ENCODE measurements around the gene HEY2.

Gene HEY2

GRCh38 chr6:125779924-125780539 is 30.6 kb downstream of the HEY2 start:
- TF ChIP-seq TAF1 (IDR thresholded peaks at IDR 0.05; ENCODE audit: borderline replicate concordance, low read depth, low read length), result no peak
- TF ChIP-seq POLR2A (IDR thresholded peaks at IDR 0.05; ENCODE audit: low read depth, low read length), result no peak
- no peak for TF ChIP-seq POLR2AphosphoS5 (IDR thresholded peaks at IDR 0.05; ENCODE audit: low read depth, low read length)
- DNase-seq (ENCODE audit: insufficient read length) (peak; percentile 48), FAIRE-seq (peak; percentile 86)

GRCh38 chr6:125780540-125781313 is 31.3 kb downstream of the HEY2 start:
- DNase-seq (ENCODE audit: insufficient read length), result no peak
- FAIRE-seq, result no peak
- TF ChIP-seq POLR2AphosphoS5 (IDR thresholded peaks at IDR 0.05; ENCODE audit: low read depth, low read length), result peak; percentile 90
- TF ChIP-seq TAF1 (IDR thresholded peaks at IDR 0.05; ENCODE audit: borderline replicate concordance, low read depth, low read length), result no peak
- TF ChIP-seq POLR2A (IDR thresholded peaks at IDR 0.05; ENCODE audit: low read depth, low read length), result peak; percentile 73

- no peak for FAIRE-seq
- TF ChIP-seq POLR2AphosphoS5 (IDR thresholded peaks at IDR 0.05; ENCODE audit: low read depth, low read length), result no peak
- TF ChIP-seq POLR2A (IDR thresholded peaks at IDR 0.05; ENCODE audit: low read depth, low read length), result no peak
- TF ChIP-seq TAF1 (IDR thresholded peaks at IDR 0.05; ENCODE audit: borderline replicate concordance, low read depth, low read length), result no peak
- DNase-seq (ENCODE audit: insufficient read length), result no peak
Measured at GRCh38 chr6:125781314-125781868, 32.0 kb downstream of the HEY2 start.

GRCh38 chr6:125784365-125784764 is 34.9 kb downstream of the HEY2 start:
- FAIRE-seq (no peak), DNase-seq (ENCODE audit: insufficient read length) (no peak)
- no peak for TF ChIP-seq POLR2A (IDR thresholded peaks at IDR 0.05; ENCODE audit: low read depth, low read length)
- TF ChIP-seq POLR2AphosphoS5 (IDR thresholded peaks at IDR 0.05; ENCODE audit: low read depth, low read length), result no peak

GRCh38 chr6:125787791-125788190 is 38.4 kb downstream of the HEY2 start:
- DNase-seq (ENCODE audit: insufficient read length) (no peak), FAIRE-seq (no peak)
- TF ChIP-seq TAF1 (IDR thresholded peaks at IDR 0.05; ENCODE audit: borderline replicate concordance, low read depth, low read length) (no peak), POLR2AphosphoS5 (IDR thresholded peaks at IDR 0.05; ENCODE audit: low read depth, low read length) (no peak), POLR2A (IDR thresholded peaks at IDR 0.05; ENCODE audit: low read depth, low read length) (no peak)

GRCh38 chr6:125789167-125789566 is 39.7 kb downstream of the HEY2 start:
- DNase-seq (ENCODE audit: insufficient read length) (no peak), FAIRE-seq (peak; percentile 33)
- no peak for TF ChIP-seq POLR2A (IDR thresholded peaks at IDR 0.05; ENCODE audit: low read depth, low read length)
- no peak for TF ChIP-seq TAF1 (IDR thresholded peaks at IDR 0.05; ENCODE audit: borderline replicate concordance, low read depth, low read length)
- TF ChIP-seq POLR2AphosphoS5 (IDR thresholded peaks at IDR 0.05; ENCODE audit: low read depth, low read length), result no peak

GRCh38 chr6:125789576-125790357 is 40.3 kb downstream of the HEY2 start:
- DNase-seq (ENCODE audit: insufficient read length) (no peak), FAIRE-seq (peak; percentile 61)
- no peak for TF ChIP-seq TAF1 (IDR thresholded peaks at IDR 0.05; ENCODE audit: borderline replicate concordance, low read depth, low read length)
- TF ChIP-seq POLR2AphosphoS5 (IDR thresholded peaks at IDR 0.05; ENCODE audit: low read depth, low read length), result no peak
- TF ChIP-seq POLR2A (IDR thresholded peaks at IDR 0.05; ENCODE audit: low read depth, low read length), result no peak

GRCh38 chr6:125790358-125791150 is 41.1 kb downstream of the HEY2 start, which contains the start of gene NCOA7:
NCOA7 (plus strand) TSS chr6:125790960; CDS start chr6:125815355, 24,395 bp downstream.
- FAIRE-seq (peak; percentile 88), DNase-seq (ENCODE audit: insufficient read length) (peak; percentile 71)
- TF ChIP-seq TAF1 (IDR thresholded peaks at IDR 0.05; ENCODE audit: borderline replicate concordance, low read depth, low read length) (no peak), POLR2A (IDR thresholded peaks at IDR 0.05; ENCODE audit: low read depth, low read length) (peak; percentile 65), POLR2AphosphoS5 (IDR thresholded peaks at IDR 0.05; ENCODE audit: low read depth, low read length) (peak; percentile 45; the same call in 1 of the 2 replicates)

- FAIRE-seq, result peak; percentile 90
- TF ChIP-seq POLR2AphosphoS5 (IDR thresholded peaks at IDR 0.05; ENCODE audit: low read depth, low read length) (no peak), POLR2A (IDR thresholded peaks at IDR 0.05; ENCODE audit: low read depth, low read length) (no peak), TAF1 (IDR thresholded peaks at IDR 0.05; ENCODE audit: borderline replicate concordance, low read depth, low read length) (no peak)
- DNase-seq (ENCODE audit: insufficient read length), result no peak
Measured at GRCh38 chr6:125791151-125791819, 41.9 kb downstream of the HEY2 start.

- FAIRE-seq (no peak), DNase-seq (ENCODE audit: insufficient read length) (no peak)
- no peak for TF ChIP-seq POLR2A (IDR thresholded peaks at IDR 0.05; ENCODE audit: low read depth, low read length)
- no peak for TF ChIP-seq TAF1 (IDR thresholded peaks at IDR 0.05; ENCODE audit: borderline replicate concordance, low read depth, low read length)
- no peak for TF ChIP-seq POLR2AphosphoS5 (IDR thresholded peaks at IDR 0.05; ENCODE audit: low read depth, low read length)
Measured at GRCh38 chr6:125791820-125792165, 42.4 kb downstream of the HEY2 start.
